GM19099 (cell line): ENCODE results near the gene WAC.

Experiments used
- POLR2A ChIP-seq: IDR thresholded peaks from 3 replicates; pipeline ENCODE4 v1.6.1; 2011; ENCODE audit warnings: low read depth; ENCODE audit not compliant: insufficient read length; ENCODE audit errors: extremely low read depth

Gene WAC

DNA sequence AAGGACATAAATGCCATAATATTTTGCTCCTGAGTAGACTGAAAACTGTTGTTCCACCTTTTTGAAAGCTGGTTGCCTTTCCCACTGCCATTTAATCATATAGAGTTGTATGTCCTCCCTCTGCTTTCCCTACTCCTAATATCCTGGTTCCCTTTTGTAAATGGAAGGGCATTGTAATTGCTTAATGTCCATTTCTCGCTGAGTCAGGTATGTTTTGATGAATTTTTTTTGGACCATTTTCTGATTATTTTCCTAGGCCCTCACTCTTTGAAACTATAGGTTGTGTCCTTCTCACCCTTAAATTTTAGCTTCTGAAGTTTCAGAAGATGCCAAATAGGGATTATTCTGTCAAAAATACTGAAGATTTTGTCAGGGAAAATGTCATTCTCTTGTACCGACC, 45.5 kb downstream of the WAC start:
- no peak for TF ChIP-seq POLR2A

DNA sequence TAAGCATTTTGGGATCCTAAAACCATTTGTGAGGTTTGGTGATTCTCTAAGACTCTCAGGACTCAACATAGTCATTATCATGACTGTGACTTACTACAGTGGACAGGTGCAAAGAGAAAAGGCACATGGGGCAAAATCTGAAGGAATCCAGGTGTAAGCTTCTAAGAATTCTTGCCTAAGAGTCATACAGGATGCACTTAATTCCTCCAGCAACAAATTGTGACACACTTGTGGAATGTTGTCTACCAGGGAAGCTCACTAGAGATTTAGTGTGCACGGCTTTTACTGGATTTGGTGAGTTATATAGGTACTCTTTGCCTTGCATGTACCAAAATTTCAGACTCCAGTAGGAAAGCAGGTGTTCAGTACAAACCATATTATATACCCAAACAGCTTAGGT, 47.9 kb downstream of the WAC start:
- no peak for TF ChIP-seq POLR2A

DNA sequence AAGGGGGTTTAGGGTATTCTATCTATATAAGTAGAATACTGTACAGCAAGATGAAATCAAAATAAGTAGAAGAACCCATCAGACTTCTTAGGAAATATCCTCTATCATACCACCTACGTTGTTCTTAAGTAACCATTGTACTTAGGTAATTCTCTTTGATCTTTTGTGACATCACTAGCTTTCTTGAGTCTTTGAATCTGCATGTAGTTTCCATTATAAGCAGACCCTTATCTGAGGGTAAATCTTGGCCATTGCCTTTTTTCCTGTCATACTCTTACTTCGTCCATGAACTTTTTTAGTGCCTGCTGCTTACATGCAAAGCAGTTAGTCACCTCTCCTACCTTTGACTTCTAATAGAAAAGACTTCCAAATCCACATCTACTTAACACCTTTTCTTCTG, 49.0 kb downstream of the WAC start:
- no peak for TF ChIP-seq POLR2A

DNA sequence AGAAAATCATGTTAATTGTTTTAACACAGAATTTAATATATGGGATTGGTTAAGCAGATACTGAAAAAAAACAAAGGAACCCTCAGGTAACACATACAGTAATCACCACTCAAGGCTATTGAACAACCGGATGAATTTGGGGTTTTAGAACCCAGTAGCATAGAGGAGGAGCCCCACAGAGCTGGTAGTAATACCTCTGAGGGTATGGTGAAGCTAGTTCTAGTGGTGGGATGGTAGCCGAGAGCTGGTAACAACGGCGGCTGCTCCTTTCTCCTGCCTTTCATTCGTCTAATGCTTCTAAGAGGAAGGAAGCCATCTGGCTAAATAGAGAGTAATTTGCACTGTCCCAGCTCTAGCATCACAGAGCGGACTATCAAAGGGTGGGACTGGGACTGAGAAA, 52.2 kb downstream of the WAC start:
- no peak for TF ChIP-seq POLR2A

DNA sequence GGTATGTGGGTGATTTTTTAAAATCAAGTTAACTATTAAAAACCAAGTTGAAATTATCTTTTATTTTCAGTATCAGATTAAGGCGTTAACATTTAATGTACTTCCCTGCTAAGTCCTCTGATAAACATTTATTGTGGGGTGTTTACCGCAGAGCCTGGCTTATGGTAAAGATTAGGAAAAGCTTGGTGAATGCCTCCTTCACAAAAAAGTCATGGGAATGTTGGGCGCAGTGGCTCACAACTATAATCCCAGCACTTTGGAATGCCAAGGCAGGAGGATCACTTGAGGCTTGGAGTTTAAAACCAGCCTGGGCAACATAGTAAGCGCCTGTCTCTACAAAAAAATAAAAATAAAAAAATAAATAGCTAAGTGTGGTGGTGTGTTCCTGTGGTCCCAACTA, 53.3 kb downstream of the WAC start:
- no peak for TF ChIP-seq POLR2A

DNA sequence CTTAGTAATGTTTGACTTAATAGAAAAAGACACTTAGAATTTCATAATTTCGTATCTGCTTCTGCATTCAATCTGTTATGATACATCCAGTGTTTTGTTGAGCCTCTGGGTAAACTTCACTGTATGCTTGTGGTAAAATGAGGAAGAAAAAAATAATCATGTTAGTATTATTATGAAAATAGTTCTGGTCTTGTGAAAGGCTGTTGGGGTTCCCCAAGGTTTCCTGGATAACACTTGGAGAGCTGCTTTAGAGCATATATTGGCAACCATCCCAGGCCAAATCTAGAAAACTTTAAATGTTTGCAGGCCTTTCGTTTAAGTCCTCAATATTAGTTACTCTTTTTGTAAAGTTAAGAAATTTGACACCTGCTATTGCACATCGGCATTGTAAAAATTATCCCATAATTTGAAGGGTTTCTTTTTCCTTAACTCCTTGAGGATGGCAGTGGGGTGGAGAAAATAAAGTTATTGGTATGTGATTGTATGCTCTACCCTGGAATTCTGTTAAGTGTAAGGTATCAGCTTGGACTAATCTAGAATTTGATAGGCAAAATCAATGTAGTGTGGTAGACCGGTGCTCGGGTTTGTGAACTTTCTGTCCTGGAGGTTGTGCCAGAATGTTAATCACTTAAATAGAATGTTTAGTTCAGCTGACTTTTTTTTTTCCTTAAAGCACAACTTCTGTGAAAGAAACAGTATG, 54.5 kb downstream of the WAC start:
- no peak for TF ChIP-seq POLR2A

DNA sequence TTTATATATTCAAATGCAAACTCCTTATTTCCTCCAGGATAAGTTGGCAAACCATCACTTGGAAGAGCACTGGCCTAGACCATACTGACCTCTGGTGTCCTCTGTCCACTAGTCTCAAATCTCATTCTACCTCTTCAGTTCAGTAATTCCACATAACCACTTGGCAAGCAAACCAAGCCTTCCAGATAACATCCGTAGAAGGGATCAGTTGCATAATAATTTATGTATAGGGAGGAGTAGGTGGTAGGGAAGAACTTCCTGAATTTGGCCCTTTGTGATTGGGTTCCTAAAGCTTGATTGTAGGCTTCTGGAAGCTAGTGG, 55.0 kb downstream of the WAC start:
- no peak for TF ChIP-seq POLR2A

DNA sequence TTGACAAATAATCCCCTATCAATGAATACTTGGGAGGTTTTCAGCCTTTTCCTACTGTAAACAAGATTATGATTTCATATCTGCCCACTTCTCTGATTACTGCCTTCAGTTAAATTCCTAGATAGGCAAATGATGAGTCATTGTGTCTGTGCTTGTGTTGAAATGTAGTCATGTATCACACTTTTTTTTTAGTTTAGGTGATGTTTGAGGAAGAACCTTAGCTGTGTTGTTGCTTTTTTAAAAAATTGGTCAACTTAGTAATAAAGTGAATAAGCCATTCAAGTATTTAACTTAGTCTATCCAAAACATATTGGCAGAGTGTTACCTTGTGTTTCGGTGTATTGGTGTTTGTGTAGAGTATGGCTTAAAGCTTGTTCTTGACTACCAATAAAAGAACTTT, 60.0 kb downstream of the WAC start:
- no peak for TF ChIP-seq POLR2A

DNA sequence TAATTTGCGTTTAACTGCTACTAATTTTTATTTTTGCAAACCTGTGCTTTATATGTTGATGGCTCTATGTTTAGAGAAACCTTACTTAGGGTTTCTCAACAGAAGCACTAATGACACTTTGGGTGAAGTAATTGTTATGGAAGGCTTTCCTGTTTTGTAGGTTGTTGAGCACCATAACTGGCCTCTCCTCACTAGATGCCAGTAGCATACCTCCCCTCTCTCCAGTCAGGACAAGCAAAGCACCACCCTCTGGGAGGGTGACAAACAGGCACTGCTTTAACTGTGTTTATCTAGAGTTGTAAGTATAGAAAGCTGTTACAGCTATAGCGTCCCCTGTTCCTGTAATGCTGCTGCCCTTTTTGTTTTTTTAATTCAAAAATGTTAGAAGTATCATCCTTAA, 60.9 kb downstream of the WAC start:
- TF ChIP-seq POLR2A = no peak

DNA sequence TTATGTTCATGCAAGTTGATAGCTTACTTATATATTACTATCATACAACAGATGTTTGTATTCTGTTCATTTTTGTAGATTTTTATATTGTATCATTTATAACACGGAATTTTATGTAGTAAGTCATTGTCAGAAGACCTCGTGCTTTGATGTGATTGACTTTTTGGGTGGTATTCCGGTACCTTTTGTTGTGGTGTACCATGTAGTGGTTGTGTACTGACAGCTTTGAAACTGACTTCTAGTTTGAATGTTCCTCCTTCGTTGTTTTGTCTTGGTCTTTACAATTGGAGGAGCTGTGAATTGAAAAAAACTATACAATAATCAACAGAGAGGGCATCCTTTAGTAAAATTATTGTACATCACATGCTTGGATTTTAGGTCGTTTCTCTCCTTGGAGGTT, 61.5 kb downstream of the WAC start:
- TF ChIP-seq POLR2A = no peak

DNA sequence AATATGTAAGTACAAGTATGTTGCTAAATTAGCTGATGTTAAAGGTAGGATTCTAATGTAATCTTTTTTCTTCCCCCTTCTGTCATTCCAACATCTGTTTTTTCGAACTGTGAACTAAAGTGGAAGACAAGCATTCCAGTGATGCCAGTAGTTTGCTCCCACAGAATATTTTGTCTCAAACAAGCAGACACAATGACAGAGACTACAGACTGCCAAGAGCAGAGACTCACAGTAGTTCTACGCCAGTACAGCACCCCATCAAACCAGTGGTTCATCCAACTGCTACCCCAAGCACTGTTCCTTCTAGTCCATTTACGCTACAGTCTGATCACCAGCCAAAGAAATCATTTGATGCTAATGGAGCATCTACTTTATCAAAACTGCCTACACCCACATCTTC, 62.7 kb downstream of the WAC start:
- TF ChIP-seq POLR2A = no peak

DNA sequence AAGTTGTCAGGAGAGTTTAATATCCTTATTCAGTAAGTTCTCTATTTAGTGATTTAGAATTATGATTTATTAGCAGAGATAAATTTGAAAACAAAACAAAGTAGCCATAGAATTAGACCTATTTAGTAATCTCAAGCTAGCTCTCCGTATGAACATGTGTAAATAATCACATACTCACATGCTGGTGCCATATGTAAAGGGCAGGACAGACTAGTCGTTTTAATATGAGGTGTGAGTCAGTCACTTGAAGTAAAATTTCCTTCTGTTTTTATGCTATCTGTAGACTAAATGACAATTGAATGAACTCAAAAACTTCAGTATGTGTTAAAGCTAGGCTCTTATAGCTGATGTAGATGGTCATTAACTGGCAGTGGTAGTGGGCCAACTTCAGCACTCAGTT, 67.1 kb downstream of the WAC start:
- no peak for TF ChIP-seq POLR2A

DNA sequence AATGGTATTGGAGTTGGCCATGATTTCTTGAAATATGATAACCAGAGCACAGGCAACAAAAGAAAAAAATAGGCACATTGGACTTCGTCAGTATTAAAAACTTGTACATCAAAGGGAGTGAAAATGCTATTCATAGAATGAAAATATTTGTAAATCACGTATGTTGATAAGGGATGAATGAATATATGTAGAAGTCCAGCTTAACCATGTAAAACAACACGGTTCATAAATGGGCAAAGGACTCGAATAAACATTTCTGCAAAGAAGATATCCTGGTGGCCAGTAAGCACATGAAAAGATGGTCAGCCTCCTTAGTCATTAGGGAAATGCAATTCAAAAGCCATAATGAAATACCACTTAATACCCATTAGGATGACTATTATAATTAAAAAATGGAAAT, 68.1 kb downstream of the WAC start:
- TF ChIP-seq POLR2A = no peak

DNA sequence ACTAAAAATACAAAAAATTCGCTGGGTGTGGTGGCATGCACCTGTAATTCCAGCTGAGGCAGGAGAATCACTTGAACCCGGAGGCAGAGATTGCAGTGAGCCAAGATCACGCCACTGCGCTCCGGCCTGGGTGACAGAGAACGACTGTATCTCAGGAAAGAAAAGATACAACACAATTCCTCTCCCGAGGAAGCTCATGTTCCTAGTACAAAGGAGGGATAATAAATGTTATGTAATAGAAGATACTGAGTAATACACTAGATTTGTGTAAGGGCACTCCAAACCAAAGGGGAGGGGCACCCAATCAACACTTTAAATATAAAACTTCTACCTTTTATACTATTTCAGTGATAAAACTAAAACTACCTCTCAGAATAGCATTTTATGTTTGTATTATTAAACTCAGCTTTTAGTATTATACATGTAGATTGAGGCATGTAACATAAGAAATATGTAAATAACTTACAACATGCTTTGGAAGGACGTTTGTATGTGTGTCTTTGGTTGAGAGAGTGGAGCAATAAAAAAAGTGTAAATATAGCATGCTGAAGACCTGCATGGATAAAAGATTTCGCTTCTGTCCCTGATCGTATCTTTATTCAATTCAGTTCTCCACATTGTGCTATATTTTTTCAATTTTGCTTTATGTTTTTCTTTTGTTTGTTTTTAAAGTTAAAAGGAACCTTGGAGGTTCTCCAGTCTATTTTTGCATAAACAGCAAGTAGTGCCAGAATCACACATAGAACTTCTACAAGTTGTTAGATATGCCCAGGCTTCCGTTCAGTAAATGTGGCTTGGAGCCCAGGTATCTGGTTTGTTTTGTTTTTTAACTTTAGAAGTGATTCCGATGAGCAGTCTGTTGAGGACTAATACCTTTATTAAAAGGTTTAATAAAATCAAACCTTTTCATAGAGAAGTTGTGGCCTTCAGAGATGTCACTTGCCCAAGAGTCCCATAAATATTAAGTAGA, 71.9 kb downstream of the WAC start:
- no peak for TF ChIP-seq POLR2A

DNA sequence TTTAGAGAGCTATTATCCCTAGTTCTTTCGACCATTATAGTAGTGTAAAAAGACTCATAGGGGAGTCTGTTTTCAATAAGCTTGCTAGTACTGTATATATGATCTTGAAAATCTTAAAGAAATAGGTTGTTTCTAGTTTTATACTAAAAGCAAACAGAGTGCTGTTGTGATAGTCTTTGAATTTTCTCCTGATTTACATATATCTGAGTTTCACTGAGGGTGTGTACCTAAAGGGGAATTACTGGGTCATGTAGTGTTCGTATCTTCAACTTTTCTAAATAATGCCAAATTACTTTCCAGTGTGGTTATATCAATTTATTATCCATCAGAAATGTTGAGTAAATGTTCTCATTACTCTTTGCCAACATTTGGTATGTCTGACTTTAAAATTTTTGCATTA, 73.7 kb downstream of the WAC start:
- TF ChIP-seq POLR2A = no peak

DNA sequence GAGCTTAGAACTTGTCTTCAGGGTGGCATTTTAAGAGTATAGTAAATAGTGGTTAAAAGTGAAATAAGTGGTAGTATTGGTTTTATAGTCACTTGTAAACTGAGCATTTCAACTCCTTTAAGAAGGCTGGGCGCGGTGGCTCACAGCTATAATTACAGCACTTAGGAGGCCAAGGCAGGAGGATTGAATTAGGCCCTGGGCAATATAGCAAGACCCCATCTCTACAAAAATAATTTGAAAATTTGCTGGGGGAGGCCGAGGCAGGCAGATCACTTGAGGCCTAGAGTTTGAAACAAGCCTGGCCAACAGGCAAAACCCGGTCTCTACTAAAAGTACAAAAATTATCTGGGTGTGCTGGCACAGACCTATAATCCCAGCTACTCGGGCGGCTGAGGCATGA, 80.0 kb downstream of the WAC start:
- TF ChIP-seq POLR2A = no peak

DNA sequence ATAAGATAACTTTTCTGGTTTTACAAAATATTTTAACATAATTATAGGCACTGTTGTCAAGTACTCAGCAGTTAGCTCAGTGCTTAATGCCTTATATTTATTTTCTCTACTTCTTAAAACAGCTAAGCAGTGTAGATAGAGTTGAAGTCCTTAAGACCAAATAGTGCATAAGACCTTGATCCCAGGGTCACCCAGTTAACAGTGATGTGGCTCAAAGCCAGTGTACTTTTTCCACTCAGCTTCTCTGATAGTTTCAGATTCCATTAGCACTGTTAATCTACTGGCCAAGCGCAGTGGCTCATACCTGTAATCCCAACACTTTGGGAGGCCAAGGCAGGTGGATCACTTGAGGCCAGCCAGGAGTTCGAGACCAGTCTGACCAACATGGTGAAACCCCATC, 83.6 kb downstream of the WAC start:
- TF ChIP-seq POLR2A = no peak

DNA sequence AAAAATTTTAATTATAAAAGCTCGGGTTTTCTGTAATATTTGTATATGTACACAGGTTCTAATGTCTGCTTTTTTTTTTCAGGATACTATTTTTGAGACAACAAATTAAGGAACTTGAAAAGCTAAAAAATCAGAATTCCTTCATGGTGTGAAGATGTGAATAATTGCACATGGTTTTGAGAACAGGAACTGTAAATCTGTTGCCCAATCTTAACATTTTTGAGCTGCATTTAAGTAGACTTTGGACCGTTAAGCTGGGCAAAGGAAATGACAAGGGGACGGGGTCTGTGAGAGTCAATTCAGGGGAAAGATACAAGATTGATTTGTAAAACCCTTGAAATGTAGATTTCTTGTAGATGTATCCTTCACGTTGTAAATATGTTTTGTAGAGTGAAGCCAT, 86.5 kb downstream of the WAC start:
- no peak for TF ChIP-seq POLR2A
